Measurements from ENCODE around the gene KDM4D.

GRCh38 chr11:94974178-94974577 is 669 bp downstream of the KDM4D start:
- TF ChIP-seq CTCF (IDR thresholded peaks at IDR 0.05) (no peak), POLR2A (IDR thresholded peaks at IDR 0.05) (no peak)
